SK-N-SH (cell line): Measurements from ENCODE around the gene ZNF646.

Experiments
- CTCF ChIP-seq: fragments of 200-600 bp; sonication (generic); IDR thresholded peaks from 2 replicates; pipeline ENCODE4 v1.6.1; 2017; ENCODE audit warnings: antibody characterized with exemption, mild to moderate bottlenecking, moderate library complexity
- FOSL2 ChIP-seq: IDR thresholded peaks from 2 replicates; pipeline ENCODE4 v1.4.0; 2012; ENCODE audit warnings: low read depth, mild to moderate bottlenecking, moderate library complexity, borderline replicate concordance
- IRF3 ChIP-seq: fragments of 150-350 bp; IDR thresholded peaks from 2 replicates; pipeline ENCODE4 v1.6.1; 2016; ENCODE audit warnings: mild to moderate bottlenecking, low read depth, low read length
- MAX ChIP-seq: IDR thresholded peaks from 2 replicates; pipeline ENCODE4 v1.4.0; 2012; ENCODE audit warnings: low read depth
- POLR2AphosphoS5 ChIP-seq: IDR thresholded peaks from 2 replicates; pipeline ENCODE4 v1.6.1; 2012; ENCODE audit warnings: low read depth, low read length
- RAD21 ChIP-seq: IDR thresholded peaks from 2 replicates; pipeline ENCODE4 v1.6.1; 2012; ENCODE audit warnings: mild to moderate bottlenecking, low read length
- SMC3 ChIP-seq: IDR thresholded peaks from 2 replicates; pipeline ENCODE4 v1.6.1; 2012; ENCODE audit warnings: low read depth, low read length, improper control_type of control experiment
- YY1 ChIP-seq: IDR thresholded peaks from 2 replicates; pipeline ENCODE4 v1.4.0; 2012; ENCODE audit warnings: low read depth, mild to moderate bottlenecking

- no peak for TF ChIP-seq CTCF
- TF ChIP-seq SMC3, result no peak
- TF ChIP-seq FOSL2, result no peak
- TF ChIP-seq IRF3, result no peak
- no peak for TF ChIP-seq RAD21
- TF ChIP-seq MAX, result no peak
- no peak for TF ChIP-seq YY1
- no peak for TF ChIP-seq POLR2AphosphoS5
Measured at GRCh38 chr16:31089199-31089598, 15.0 kb downstream of the ZNF646 start.
